ENCODE results near the gene CCDC183.

Gene CCDC183

GRCh38 chr9:136849960-136850865, 54.1 kb downstream of the CCDC183 start:
- no peak for DNase-seq (ENCODE audit: low spot score)

GRCh38 chr9:136850866-136851775, 55.0 kb downstream of the CCDC183 start:
- no peak for DNase-seq (ENCODE audit: low spot score)

DNA sequence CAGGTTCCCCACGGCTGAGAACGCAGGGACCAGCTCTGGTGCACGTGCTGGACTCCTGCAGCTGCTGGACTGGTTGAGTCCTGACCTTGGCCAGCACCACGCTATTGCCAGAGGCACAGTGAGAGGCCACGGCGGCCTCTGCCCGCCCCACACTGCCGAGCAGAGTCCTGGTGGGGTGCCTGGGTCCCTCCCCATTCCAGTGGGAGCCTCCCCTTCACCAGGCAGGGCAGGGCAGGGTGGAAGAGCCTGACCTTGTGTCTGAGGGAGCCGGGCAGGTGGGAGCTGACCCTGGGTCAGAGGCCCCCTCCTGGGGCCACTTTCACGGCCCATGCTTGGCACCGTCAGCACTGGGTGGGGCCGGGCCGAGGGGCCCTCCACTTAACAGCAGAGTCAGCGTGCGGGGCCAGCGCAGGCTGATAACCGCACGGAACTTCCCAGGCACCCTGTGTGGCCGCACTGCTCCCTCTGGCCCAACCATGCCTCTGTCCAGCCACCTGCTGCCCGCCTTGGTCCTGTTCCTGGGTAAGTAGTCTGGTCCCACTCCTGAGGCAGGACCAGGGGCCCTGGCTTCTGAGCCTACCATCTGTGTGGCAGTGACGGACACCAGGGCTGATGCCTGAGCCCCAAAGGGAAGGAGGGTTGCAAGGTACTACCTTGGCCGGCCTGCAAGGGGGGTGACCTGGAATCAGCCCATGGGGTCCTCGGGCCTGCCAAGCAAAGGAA, 56.0 kb downstream of the CCDC183 start, which contains the start of gene MAMDC4:
Gene MAMDC4 (plus strand): TSS at position 406 of the 723 bp plus-strand sequence. CDS start 71 bp downstream, at position 477.
- DNase-seq (ENCODE audit: low spot score): no peak

DNA sequence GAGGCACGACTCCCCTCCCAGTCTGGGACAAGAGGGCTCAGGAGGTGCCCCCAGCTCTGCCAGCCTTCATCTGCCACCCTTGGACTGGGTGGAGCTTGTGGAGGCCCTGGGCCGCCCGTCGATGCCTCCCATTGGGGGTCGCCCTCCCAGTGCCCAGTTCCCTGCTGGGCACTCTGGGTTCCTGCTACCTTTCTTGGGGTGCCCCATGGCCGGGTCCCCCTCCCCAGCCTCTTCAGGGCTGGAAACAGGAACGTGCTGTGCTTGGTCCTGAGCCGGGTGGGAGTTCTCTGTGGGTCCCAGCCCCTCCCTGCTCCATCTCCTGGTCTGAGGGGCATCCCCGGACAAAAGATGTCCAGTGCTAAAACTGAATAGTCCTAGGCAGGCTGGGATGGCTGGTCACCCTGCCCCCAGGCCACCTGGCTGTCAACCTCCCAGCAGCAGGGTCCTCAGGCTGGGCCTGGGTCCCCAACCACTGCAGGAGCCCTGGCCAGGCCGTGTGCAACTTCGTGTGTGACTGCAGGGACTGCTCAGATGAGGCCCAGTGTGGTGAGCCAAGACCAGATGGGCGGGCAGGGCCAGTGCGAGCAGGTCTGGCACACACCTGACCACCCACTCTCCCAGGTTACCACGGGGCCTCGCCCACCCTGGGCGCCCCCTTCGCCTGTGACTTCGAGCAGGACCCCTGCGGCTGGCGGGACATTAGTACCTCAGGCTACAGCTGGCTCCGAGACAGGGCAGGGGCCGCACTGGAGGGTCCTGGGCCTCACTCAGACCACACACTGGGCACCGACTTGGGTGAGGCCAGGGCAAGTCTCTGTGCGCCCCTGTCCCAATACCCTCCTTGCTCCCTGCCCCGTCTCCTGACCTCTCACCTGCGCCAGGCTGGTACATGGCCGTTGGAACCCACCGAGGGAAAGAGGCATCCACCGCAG, 56.8 kb downstream of the CCDC183 start:
- no peak for DNase-seq (ENCODE audit: low spot score)

DNA sequence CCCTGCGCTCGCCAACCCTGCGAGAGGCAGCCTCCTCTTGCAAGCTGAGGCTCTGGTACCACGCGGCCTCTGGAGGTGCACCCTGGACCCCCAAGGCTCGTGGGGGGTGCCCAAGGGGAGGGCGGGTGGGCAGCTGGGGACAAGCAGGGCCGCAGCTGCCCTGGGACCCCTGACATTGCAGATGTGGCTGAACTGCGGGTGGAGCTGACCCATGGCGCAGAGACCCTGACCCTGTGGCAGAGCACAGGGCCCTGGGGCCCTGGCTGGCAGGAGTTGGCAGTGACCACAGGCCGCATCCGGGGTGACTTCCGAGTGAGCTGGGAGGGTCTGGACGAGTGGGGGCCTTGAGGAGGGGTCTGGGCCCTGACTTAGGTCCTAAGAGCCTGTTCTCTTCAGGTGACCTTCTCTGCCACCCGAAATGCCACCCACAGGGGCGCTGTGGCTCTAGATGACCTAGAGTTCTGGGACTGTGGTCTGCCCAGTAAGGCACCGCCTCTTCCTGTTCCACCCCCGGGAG, 57.5 kb downstream of the CCDC183 start:
- no peak for DNase-seq (ENCODE audit: low spot score)

GRCh38 chr9:136854113-136854841, 58.1 kb downstream of the CCDC183 start:
- no peak for DNase-seq (ENCODE audit: low spot score)

DNA sequence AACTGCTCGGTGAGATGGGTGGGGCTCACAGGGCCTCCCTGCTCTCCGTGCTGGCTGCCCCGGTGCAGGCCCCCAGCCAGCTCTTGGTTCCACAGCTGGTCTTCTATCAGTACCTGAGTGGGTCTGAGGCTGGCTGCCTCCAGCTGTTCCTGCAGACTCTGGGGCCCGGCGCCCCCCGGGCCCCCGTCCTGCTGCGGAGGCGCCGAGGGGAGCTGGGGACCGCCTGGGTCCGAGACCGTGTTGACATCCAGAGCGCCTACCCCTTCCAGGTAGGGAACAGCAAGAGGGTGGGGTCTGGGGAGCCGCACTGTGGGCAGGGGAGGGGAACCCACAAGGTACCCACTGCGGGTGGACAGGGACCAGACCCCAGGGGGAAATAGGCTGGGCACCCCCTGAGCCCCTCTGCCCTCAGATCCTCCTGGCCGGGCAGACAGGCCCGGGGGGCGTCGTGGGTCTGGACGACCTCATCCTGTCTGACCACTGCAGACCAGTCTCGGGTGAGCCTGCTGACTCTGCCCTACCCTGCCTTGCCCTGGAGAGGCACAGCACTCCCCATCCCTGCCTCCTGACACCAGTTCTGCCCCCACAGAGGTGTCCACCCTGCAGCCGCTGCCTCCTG, 58.8 kb downstream of the CCDC183 start:
- no peak for DNase-seq (ENCODE audit: low spot score)

- DNase-seq (ENCODE audit: low spot score): no peak
These were observed 59.4 kb downstream of the CCDC183 start for GRCh38 chr9:136855461-136856078.

- DNase-seq (ENCODE audit: low spot score): no peak
These were observed 59.9 kb downstream of the CCDC183 start for GRCh38 chr9:136856079-136856476.

DNA sequence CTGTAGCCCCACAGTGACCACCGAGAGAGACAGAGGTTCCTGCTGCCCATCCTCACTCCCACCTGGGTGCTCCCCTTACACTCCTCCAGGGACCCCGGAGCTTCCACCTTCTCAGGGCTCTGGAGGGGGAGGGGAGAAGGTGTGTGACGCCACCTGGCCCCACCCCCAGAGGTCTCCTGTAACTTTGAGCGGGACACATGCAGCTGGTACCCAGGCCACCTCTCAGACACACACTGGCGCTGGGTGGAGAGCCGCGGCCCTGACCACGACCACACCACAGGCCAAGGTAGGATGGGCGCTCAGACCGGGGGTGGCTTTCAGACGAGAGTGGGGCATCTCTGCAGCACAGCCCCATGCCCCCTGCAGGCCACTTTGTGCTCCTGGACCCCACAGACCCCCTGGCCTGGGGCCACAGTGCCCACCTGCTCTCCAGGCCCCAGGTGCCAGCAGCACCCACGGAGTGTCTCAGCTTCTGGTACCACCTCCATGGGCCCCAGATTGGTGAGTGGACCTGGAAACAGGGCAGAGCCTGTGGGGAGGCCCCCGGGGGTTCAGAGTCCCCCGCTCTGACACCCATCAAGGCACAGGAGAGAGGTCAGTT, 60.5 kb downstream of the CCDC183 start:
- no peak for DNase-seq (ENCODE audit: low spot score)

- DNase-seq (ENCODE audit: low spot score): no peak
These were observed 61.0 kb downstream of the CCDC183 start for GRCh38 chr9:136857166-136857565.

Data from globus pallidus (tissue), 1 donor.